PC-3 (cell line): Measurements from ENCODE around the gene CLRN3.

ENCODE experiments used
- EZH2phosphoT487 ChIP-seq: fragments of 300-600 bp; sonication (generic); IDR thresholded peaks from 2 replicates; pipeline ENCODE4 v1.6.1; 2018; ENCODE audit warnings: mild to moderate bottlenecking, antibody characterized with exemption, low read length, borderline replicate concordance
- TF ChIP-seq, protein P1 (sequence below): fragments of 300-600 bp; sonication (generic); conservative IDR thresholded peaks from 2 replicates; pipeline ENCODE4 v1.5.1; 2017; ENCODE audit warnings: antibody characterized with exemption, low read depth, mild to moderate bottlenecking, low read length

DNA sequence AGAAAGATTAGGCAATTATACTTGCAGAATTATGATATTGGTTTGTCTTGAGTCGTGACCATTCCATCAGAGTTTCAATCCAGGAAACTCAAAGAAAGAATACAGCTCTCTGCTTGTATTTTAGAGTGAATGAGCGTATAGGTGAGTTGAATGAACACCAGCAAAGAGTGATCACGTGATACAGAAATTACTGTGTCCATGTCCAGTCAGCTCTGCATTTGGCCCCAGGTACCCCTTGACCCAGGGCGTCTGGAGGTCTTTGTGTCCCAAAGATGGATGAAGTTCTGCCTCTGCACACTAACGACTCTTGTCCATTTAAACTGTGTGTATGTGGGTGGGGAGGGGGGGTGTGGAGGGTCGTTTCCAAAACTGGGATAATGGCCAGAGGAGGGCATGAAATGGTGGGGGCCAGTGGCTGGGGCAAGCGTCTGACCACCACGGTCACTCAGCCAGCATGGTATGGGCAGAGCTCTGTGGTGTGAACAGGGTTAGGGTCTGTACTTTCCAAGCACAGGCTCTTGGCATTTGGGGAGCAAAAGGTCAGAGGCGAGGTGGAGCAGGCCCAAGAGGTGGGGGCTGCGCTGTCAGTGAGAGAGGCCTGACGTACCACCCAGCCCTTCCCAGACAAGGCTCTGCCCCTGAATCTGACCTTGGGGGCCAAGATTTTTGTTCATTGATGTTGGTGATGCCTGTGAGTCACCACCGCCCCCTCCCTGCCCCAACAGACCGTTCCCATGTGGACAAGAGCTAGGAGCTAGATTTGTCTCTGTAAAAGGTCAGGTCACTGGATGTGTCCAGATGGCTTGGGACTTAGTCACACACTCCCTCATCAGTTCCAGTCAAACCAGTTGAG, 15.6 kb upstream of the CLRN3 start:
- TF ChIP-seq, protein P1, sequence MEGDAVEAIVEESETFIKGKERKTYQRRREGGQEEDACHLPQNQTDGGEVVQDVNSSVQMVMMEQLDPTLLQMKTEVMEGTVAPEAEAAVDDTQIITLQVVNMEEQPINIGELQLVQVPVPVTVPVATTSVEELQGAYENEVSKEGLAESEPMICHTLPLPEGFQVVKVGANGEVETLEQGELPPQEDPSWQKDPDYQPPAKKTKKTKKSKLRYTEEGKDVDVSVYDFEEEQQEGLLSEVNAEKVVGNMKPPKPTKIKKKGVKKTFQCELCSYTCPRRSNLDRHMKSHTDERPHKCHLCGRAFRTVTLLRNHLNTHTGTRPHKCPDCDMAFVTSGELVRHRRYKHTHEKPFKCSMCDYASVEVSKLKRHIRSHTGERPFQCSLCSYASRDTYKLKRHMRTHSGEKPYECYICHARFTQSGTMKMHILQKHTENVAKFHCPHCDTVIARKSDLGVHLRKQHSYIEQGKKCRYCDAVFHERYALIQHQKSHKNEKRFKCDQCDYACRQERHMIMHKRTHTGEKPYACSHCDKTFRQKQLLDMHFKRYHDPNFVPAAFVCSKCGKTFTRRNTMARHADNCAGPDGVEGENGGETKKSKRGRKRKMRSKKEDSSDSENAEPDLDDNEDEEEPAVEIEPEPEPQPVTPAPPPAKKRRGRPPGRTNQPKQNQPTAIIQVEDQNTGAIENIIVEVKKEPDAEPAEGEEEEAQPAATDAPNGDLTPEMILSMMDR: no peak
- no peak for TF ChIP-seq EZH2phosphoT487
